Left ventricle myocardium inferior (tissue), 1 donor: ENCODE results near the gene C1orf116. TPM values are rescaled to one million over a fixed set of nuclear protein-coding genes. Genes with fewer than 3 reads are reported as not detected.

Experiments
- DNase-seq: peaks from one replicate; pipeline ENCODE4 v3.0.0-alpha.2; 2020
- H3K27ac ChIP-seq: fragments of 200-600 bp; replicated peaks from 2 replicates; pipeline ENCODE4 v1.8.0; 2021
- H3K27me3 ChIP-seq: fragments of 200-600 bp; 2 replicates; pipeline ENCODE4 v1.8.0; 2021; ENCODE audit warnings: low read depth
- H3K36me3 ChIP-seq: fragments of 200-600 bp; 2 replicates; pipeline ENCODE4 v1.8.0; 2021
- H3K4me1 ChIP-seq: fragments of 200-600 bp; 2 replicates; pipeline ENCODE4 v1.8.0; 2021
- H3K4me3 ChIP-seq: fragments of 200-600 bp; 2 replicates; pipeline ENCODE4 v1.8.0; 2021; ENCODE audit warnings: mild to moderate bottlenecking, moderate library complexity
- H3K9me3 ChIP-seq: fragments of 200-600 bp; replicated peaks from 2 replicates; pipeline ENCODE4 v1.8.0; 2021
- intact Hi-C: fragments of 100-400 bp; cut with micrococcal nuclease; formaldehyde crosslinking; loops from one replicate; pipeline ENCODE4 v1.11.0; 2022
- total RNA-seq: library from RNA; stranded (reverse); fragmentation: NEBNext Ultra II Directional; extraction: Animal tissue kit (Norgen Biotek cat#: 25700); gene quantifications from one replicate; pipeline ENCODE4 v1.2.1, GENCODE V29; 2021
- TF ChIP-seq, protein P1 (sequence below): fragments of 200-600 bp; IDR thresholded peaks from 2 replicates; pipeline ENCODE4 v1.8.0; 2021; ENCODE audit warnings: antibody characterized with exemption, mild to moderate bottlenecking, borderline replicate concordance
- donor health status: DM: no; HTN: yes; CAD: no; lungs with severe emphysema.

The C1orf116 gene
- total RNA-seq, 1 donor from 2014 or later: 0.74 TPM

- intact Hi-C loops: no loop called here
- Histone ChIP-seq H3K27ac (no peak overlapping the region), H3K4me1 (no peaks in the 10 kb centered on the region), H3K27me3 (peaks cover 6% of the 10 kb centered on the region), H3K4me3 (no peak overlapping the region), H3K9me3 (no peaks in the 10 kb centered on the region), H3K36me3 (no peaks in the 10 kb centered on the region)
- TF ChIP-seq, protein P1, sequence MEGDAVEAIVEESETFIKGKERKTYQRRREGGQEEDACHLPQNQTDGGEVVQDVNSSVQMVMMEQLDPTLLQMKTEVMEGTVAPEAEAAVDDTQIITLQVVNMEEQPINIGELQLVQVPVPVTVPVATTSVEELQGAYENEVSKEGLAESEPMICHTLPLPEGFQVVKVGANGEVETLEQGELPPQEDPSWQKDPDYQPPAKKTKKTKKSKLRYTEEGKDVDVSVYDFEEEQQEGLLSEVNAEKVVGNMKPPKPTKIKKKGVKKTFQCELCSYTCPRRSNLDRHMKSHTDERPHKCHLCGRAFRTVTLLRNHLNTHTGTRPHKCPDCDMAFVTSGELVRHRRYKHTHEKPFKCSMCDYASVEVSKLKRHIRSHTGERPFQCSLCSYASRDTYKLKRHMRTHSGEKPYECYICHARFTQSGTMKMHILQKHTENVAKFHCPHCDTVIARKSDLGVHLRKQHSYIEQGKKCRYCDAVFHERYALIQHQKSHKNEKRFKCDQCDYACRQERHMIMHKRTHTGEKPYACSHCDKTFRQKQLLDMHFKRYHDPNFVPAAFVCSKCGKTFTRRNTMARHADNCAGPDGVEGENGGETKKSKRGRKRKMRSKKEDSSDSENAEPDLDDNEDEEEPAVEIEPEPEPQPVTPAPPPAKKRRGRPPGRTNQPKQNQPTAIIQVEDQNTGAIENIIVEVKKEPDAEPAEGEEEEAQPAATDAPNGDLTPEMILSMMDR: no peak
- no peak for DNase-seq
Measured at GRCh38 chr1:207015791-207016190, 16.8 kb downstream of the C1orf116 start.

DNA sequence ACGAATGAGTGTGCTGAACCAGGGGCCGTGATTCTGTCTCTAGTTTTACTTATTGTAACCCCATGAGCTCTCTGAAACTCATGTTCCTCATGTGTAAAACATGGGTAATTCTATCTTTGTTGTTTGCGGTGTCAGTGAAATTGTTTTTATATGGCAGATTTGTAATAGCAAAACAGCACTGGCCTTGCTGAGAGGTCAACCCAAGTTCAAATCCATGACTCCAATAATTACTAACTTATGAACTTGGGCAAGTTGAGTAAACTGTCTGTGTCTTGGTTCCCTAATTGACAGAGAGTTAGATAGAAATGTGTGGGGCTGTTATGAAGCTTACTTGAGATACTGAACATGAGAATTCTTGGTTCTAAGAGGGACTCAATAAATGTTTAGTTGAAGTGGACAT, 17.8 kb downstream of the C1orf116 start:
- H3K27me3 ChIP-seq: peaks cover 6% of the 10 kb centered on the region
- H3K9me3 ChIP-seq: no peaks in the 10 kb centered on the region
- TF ChIP-seq, protein P1: no peak
- H3K4me3 ChIP-seq: no peak overlapping the region
- no peak overlapping the region for H3K27ac ChIP-seq
- no peaks in the 10 kb centered on the region for H3K36me3 ChIP-seq
- no peaks in the 10 kb centered on the region for H3K4me1 ChIP-seq
- DNase-seq: no peak
- intact Hi-C loops: no loop called here

- DNase-seq: no peak
- Histone ChIP-seq H3K9me3 (no peaks in the 10 kb centered on the region), H3K4me3 (no peak overlapping the region), H3K4me1 (no peaks in the 10 kb centered on the region), H3K27me3 (peaks cover 6% of the 10 kb centered on the region), H3K36me3 (no peaks in the 10 kb centered on the region), H3K27ac (no peak overlapping the region)
- intact Hi-C loops: no loop called here
- TF ChIP-seq, protein P1: no peak
Measured at GRCh38 chr1:207013321-207014085, 19.1 kb downstream of the C1orf116 start.

- Histone ChIP-seq H3K4me1 (peaks cover under 1% of the 10 kb centered on the region), H3K4me3 (no peak overlapping the region), H3K9me3 (no peaks in the 10 kb centered on the region), H3K27ac (no peak overlapping the region), H3K27me3 (peaks cover 9% of the 10 kb centered on the region), H3K36me3 (no peaks in the 10 kb centered on the region)
- DNase-seq: no peak
- intact Hi-C loops: no loop called here
- TF ChIP-seq, protein P1: no peak
Measured at GRCh38 chr1:207010726-207011125, 21.8 kb downstream of the C1orf116 start.

GRCh38 chr1:207009945-207010344, 22.6 kb downstream of the C1orf116 start:
- H3K4me3 ChIP-seq: no peak overlapping the region
- peaks cover 8% of the 10 kb centered on the region for H3K4me1 ChIP-seq
- intact Hi-C loops: no loop called here
- H3K36me3 ChIP-seq: no peaks in the 10 kb centered on the region
- peaks cover 10% of the 10 kb centered on the region for H3K27me3 ChIP-seq
- H3K9me3 ChIP-seq: no peaks in the 10 kb centered on the region
- TF ChIP-seq, protein P1: no peak
- no peak overlapping the region for H3K27ac ChIP-seq
- no peak for DNase-seq
